HL-60/S4 treated with phorbol 12-myristate 13-acetate at 8.2 ng/mL for 4 days and 3 days (cell line): Measurements from ENCODE around the gene ZNF850.

Source experiments
- in situ Hi-C: fragments of 300-500 bp; cut with MboI; formaldehyde crosslinking; loops from 2 replicates; pipeline ENCODE4 v1.15.0; 2022; ENCODE audit warnings: low sequenced_read_pairs

The ZNF850 gene

GRCh38 chr19:36707134-36707533 lies 65.5 kb downstream of the ZNF850 start:
- in situ Hi-C loops: no loop called here

GRCh38 chr19:36688058-36688457 lies 84.5 kb downstream of the ZNF850 start:
- in situ Hi-C loops: no loop called here

DNA sequence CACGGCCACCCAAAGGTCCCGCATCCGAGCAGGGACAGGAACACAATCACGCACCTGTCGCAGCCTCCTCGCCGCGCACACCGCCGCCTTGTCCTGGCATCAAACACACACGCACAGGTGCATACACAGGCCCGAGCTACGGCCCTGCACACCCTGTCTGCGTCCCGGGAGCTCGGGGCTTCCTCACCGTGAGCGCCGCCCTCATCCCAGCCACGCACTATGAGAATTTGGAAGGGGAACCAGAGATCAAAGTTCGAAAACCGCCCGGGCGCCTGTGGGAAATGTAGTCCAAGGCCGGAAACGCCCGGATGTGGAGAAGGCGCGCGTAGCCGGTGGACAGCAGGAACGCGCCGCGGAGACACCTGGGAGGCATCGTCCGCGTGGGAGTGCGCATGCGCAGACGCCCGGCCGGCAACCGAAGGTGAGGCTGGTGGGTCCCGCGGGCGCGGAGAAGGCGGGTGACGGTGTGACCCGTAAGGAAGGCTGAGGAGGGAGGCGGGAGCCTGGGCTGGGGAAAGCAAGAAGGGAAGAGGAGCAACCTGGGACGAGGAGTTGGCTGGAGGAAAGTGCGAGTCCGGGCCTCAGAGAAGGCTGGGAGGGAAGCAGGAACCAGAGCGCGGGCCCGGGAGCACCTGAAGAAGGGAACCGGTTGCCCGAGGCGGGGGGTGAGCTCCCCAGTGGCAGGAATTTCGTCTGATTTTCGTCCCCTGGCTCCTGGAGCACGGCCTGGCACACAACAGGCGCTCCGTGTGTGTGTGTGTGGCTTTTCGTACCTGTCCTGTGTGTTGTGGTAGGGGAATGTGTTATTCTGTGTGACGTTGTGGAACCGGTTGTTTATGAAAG lies 85.2 kb downstream of the ZNF850 start, which contains the start of gene ZNF567:
ZNF567 (plus strand) TSS at position 399 of the 843 bp plus-strand sequence. CDS start 7,256 bp downstream, outside the sequence.
- in situ Hi-C loops: no loop called here

- in situ Hi-C loops: no loop called here
These were observed 86.0 kb downstream of the ZNF850 start for GRCh38 chr19:36686365-36687213.

- in situ Hi-C loops: no loop called here
These were observed 86.8 kb downstream of the ZNF850 start for GRCh38 chr19:36685835-36686234.

- in situ Hi-C loops: no loop called here
These were observed 93.2 kb downstream of the ZNF850 start for GRCh38 chr19:36679455-36679854.

GRCh38 chr19:36674201-36674600 lies 98.4 kb downstream of the ZNF850 start:
- in situ Hi-C loops: no loop called here

DNA sequence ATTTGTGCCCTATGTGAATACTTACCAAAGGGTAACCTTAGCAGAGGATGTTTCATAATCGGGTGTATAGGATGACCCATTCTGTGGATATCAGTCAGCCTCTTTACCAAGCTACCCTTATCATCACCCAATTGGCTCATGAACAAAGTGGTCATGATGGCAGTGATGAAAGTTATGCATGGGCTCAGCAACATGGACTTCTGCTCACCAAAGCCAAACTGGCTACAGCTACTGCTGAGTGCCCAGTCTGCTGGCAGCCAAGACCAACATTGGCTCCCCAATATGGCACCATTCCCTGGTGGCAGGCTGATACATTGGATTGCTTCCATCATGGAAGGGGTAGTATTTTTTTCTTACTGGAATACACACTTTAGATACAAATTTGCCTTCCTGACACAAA lies 100.2 kb downstream of the ZNF850 start:
- in situ Hi-C loops: no loop called here

DNA sequence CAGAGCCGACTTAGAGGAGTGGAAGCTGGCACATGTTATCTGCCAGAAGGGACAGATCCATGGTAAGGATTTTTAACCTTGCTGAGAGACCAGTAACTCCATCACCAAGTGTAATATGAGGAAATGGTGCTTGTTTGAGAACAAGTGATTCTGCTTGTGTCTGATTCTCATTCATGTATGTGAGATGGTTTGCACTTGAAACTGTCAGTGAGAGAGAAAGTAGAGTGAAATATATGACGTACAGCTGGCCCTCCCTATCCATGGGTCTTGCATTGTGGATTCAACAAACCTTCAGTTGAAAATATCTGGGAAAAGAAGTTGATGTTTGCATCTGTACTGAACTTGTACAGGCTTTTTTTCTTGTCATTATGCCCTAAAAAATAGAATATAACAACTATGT lies 104.0 kb downstream of the ZNF850 start:
- in situ Hi-C loops: no loop called here

GRCh38 chr19:36665832-36666231 lies 106.8 kb downstream of the ZNF850 start:
- in situ Hi-C loops: no loop called here
